ENCODE data around the gene CUL2.
"Not testable (repeated sequence)": the region's sequence is repeated elsewhere in the genome, so short reads cannot be mapped to it uniquely, and the experiment has no call there.

Gene CUL2

GRCh38 chr10:34979938-34980337 is 110.2 kb downstream of the CUL2 start:
- Histone ChIP-seq H3K4me1 (ENCODE audit: insufficient read depth, low read length) (no peaks in the 10 kb centered on the region), H3K9me3 (ENCODE audit: insufficient read depth, low read depth, low read length) (peaks cover 10% of the 10 kb centered on the region), H3K36me3 (ENCODE audit: insufficient read depth, low read length) (no peaks in the 10 kb centered on the region), H3K27ac (ENCODE audit: low read depth, low read length) (no peak overlapping the region), H3K9ac (ENCODE audit: low read depth, low read length) (no peak overlapping the region), H3K4me3 (ENCODE audit: low read length) (no peak overlapping the region), H3K27me3 (ENCODE audit: insufficient read depth, low read length) (no peaks in the 10 kb centered on the region)
- WGBS, result 81% methylated on average over 2 of the region's 2 CpGs

DNA sequence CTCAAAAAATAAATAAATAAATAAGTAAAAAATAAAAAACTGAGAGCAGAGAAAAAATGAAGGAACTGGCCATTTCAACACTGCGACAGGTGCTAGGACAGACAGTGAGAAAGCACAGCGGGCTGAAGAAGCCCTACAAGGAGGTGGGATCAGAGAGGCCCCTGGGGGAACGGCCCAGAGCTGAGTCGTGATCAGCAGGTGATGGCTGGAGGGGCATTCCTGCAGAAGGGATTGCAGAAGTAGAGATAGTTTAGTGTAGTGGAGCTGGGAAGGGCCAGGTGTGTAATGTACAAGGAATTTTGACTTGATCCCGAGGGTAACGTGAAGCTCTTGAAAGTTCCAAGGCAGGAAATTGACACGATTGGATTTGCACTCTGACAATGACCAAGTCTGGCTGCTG is 112.1 kb downstream of the CUL2 start:
- Histone ChIP-seq H3K27me3 (ENCODE audit: insufficient read depth, low read length) (no peaks in the 10 kb centered on the region), H3K9ac (ENCODE audit: low read depth, low read length) (no peak overlapping the region), H3K36me3 (ENCODE audit: insufficient read depth, low read length) (no peaks in the 10 kb centered on the region), H3K27ac (ENCODE audit: low read depth, low read length) (no peak overlapping the region), H3K4me3 (ENCODE audit: low read length) (no peak overlapping the region), H3K9me3 (ENCODE audit: insufficient read depth, low read depth, low read length) (peaks cover 7% of the 10 kb centered on the region; the same call in 1 of the 2 replicates), H3K4me1 (ENCODE audit: insufficient read depth, low read length) (no peaks in the 10 kb centered on the region)
- 77% methylated on average over 7 of the region's 7 CpGs for WGBS

GRCh38 chr10:34976380-34976910 is 113.7 kb downstream of the CUL2 start:
- not testable (repeated sequence) for H3K27ac ChIP-seq (ENCODE audit: low read depth, low read length); H3K4me3 ChIP-seq (ENCODE audit: low read length); H3K9me3 ChIP-seq (ENCODE audit: insufficient read depth, low read depth, low read length); H3K4me1 ChIP-seq (ENCODE audit: insufficient read depth, low read length); H3K27me3 ChIP-seq (ENCODE audit: insufficient read depth, low read length); H3K9ac ChIP-seq (ENCODE audit: low read depth, low read length); H3K36me3 ChIP-seq (ENCODE audit: insufficient read depth, low read length)
- 93% methylated on average over 29 of the region's 29 CpGs for WGBS

DNA sequence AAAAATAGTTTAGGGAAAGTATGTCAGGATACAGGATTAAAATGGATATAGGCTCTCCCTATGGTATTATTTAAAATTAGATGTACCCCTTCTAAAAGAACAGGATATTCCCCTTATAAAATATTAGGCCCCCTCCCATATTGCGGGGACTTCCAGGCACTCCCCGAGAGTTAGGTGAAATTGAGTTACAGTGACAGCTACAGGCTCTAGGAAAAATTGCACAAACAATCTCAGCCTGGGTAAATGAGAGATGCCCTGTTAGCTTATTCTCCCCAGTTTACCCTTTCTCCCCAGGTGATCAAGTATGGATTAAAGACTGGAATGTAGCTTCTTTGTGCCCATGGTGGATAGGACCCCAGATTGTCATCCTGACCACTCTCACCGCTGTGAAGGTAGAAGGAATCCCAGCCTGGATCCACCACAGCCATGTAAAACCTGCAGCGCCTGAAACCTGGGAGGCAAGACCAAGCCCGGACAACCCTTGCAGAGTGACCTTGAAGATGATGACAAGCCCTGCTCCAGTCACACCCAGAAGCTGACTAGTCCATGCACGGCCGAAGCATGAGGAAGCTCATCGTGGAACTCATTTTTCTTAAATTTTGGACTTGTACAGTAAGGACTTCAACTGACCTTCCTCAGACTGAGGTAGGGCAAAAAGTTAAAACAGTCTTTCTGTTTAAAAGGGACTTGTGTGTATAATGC is 115.6 kb downstream of the CUL2 start:
- H3K9me3 ChIP-seq (ENCODE audit: insufficient read depth, low read depth, low read length); H3K27ac ChIP-seq (ENCODE audit: low read depth, low read length); H3K4me1 ChIP-seq (ENCODE audit: insufficient read depth, low read length); H3K9ac ChIP-seq (ENCODE audit: low read depth, low read length); H3K36me3 ChIP-seq (ENCODE audit: insufficient read depth, low read length); H3K27me3 ChIP-seq (ENCODE audit: insufficient read depth, low read length); H3K4me3 ChIP-seq (ENCODE audit: low read length): not testable (repeated sequence)
- 95% methylated on average over 8 of the region's 8 CpGs for WGBS

DNA sequence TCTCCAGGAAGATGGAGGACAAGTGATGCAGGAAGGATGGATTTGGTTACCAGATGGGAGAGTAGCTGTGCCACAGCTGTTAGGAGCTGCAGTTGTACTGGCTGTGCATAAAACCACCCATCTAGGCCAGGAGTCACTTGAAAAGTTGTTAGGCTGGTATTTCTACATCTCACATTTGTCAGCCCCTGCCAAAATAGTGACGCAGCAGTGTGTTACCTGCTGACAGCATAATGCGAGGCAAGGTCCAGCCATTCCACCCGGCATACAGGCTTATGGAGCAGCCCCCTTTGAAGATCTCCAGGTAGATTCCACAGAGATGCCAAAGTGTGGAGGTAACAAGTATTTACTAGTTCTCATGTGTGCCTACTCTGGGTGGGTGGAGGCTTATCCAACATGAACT is 116.4 kb downstream of the CUL2 start:
- 91% methylated on average over 3 of the region's 3 CpGs for WGBS
- H3K9me3 ChIP-seq (ENCODE audit: insufficient read depth, low read depth, low read length); H3K4me3 ChIP-seq (ENCODE audit: low read length); H3K36me3 ChIP-seq (ENCODE audit: insufficient read depth, low read length); H3K9ac ChIP-seq (ENCODE audit: low read depth, low read length); H3K27me3 ChIP-seq (ENCODE audit: insufficient read depth, low read length); H3K27ac ChIP-seq (ENCODE audit: low read depth, low read length); H3K4me1 ChIP-seq (ENCODE audit: insufficient read depth, low read length): not testable (repeated sequence)

GRCh38 chr10:34973121-34973520 is 117.0 kb downstream of the CUL2 start:
- not testable (repeated sequence) for H3K27me3 ChIP-seq (ENCODE audit: insufficient read depth, low read length); H3K4me1 ChIP-seq (ENCODE audit: insufficient read depth, low read length); H3K27ac ChIP-seq (ENCODE audit: low read depth, low read length); H3K9ac ChIP-seq (ENCODE audit: low read depth, low read length); H3K9me3 ChIP-seq (ENCODE audit: insufficient read depth, low read depth, low read length); H3K36me3 ChIP-seq (ENCODE audit: insufficient read depth, low read length); H3K4me3 ChIP-seq (ENCODE audit: low read length)
- 80% methylated on average over 9 of the region's 9 CpGs for WGBS

- H3K9ac ChIP-seq (ENCODE audit: low read depth, low read length); H3K4me3 ChIP-seq (ENCODE audit: low read length); H3K4me1 ChIP-seq (ENCODE audit: insufficient read depth, low read length); H3K27ac ChIP-seq (ENCODE audit: low read depth, low read length); H3K27me3 ChIP-seq (ENCODE audit: insufficient read depth, low read length); H3K36me3 ChIP-seq (ENCODE audit: insufficient read depth, low read length); H3K9me3 ChIP-seq (ENCODE audit: insufficient read depth, low read depth, low read length): not testable (repeated sequence)
- 59% methylated on average over 2 of the region's 2 CpGs for WGBS
These were observed 117.5 kb downstream of the CUL2 start for GRCh38 chr10:34972591-34972990.

DNA sequence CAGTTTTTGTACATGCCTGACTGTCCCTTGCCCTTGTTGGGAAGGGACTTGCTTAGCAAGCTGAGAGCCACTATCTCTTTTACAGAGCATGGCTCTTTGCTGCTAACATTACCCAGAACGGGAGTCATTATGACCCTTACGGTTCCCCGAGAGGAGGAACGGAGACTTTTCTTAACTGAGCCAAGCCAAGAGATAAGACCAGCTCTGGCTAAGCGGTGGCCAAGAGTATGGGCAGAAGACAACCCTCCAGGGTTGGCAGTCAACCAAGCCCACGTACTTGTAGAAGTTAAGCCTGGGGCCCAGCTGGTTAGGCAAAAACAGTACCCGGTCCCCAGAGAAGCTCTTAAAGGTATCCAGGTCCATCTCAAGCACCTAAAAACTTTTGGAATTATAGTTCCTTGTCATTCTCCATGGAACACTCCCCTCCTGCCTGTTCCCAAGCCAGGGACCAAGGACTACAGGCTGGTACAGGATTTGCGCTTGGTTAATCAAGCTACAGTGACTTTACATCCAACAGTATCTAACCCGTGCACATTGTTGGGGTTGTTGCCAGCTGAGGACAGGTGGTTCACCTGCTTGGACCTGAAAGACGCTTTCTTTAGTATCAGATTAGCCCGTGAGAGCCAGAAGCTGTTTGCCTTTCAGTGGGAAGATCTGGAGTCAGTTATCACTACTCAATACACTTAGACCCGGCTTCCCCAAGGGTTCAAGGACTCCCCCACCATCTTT is 118.4 kb downstream of the CUL2 start:
- not testable (repeated sequence) for H3K9me3 ChIP-seq (ENCODE audit: insufficient read depth, low read depth, low read length); H3K9ac ChIP-seq (ENCODE audit: low read depth, low read length); H3K36me3 ChIP-seq (ENCODE audit: insufficient read depth, low read length); H3K4me1 ChIP-seq (ENCODE audit: insufficient read depth, low read length); H3K27me3 ChIP-seq (ENCODE audit: insufficient read depth, low read length); H3K4me3 ChIP-seq (ENCODE audit: low read length); H3K27ac ChIP-seq (ENCODE audit: low read depth, low read length)
- 92% methylated on average over 12 of the region's 12 CpGs for WGBS

DNA sequence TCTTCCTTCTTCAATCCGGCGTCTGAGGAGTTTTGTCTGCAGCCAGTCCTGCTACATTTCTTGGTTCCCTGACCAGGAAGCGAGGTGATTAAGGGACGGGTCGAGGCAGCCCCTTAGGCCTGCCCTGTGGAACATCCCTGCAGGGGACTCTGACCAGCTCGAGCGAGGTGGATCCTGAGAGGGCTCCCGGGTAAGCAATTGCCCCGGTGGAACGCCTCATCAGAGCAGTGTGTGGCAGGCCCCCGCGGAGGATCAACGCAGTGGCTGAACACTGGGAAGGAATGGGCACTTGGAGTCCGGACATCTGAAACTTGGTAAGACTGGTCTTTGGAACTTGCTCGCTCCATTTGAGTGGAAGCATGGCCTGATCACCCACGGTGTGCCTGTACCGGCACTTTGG is 121.0 kb downstream of the CUL2 start:
- Histone ChIP-seq H3K9ac (ENCODE audit: low read depth, low read length) (no peak overlapping the region), H3K4me3 (ENCODE audit: low read length) (no peak overlapping the region), H3K4me1 (ENCODE audit: insufficient read depth, low read length) (no peaks in the 10 kb centered on the region), H3K36me3 (ENCODE audit: insufficient read depth, low read length) (no peaks in the 10 kb centered on the region), H3K27ac (ENCODE audit: low read depth, low read length) (no peak overlapping the region), H3K27me3 (ENCODE audit: insufficient read depth, low read length) (no peaks in the 10 kb centered on the region), H3K9me3 (ENCODE audit: insufficient read depth, low read depth, low read length) (no peaks in the 10 kb centered on the region)
- 89% methylated on average over 17 of the region's 17 CpGs for WGBS

DNA sequence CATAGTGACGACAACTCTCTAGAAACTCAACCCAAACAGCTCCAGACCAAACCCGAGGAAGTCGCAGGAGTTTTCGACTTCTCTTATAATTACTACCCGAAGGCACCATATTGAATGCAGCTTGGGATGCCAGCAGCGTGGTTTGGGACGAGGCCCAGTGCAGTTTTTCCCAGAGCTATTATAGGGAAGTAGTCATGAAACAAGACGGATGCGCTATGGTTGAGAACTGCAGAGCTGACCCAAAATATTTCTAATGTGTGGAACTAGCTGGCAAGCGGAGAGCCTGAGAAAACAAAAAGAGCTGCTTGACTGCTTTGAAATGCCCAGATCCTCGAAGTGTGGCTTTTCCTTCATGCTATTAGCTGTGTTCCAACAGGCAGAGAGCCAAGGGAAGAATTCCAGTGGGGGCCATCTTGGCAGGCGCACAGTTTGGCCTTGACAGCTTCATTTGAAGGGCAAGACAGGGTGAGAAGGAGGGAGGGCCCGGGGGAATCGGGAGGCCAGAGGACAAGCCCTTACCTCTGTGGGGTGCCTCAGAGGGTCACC is 122.7 kb downstream of the CUL2 start:
- 93% methylated on average over 14 of the region's 14 CpGs for WGBS

GRCh38 chr10:34966451-34966850 is 123.7 kb downstream of the CUL2 start:
- Histone ChIP-seq H3K4me1 (ENCODE audit: insufficient read depth, low read length) (no peaks in the 10 kb centered on the region), H3K4me3 (ENCODE audit: low read length) (no peak overlapping the region), H3K9ac (ENCODE audit: low read depth, low read length) (no peak overlapping the region), H3K27ac (ENCODE audit: low read depth, low read length) (no peak overlapping the region), H3K27me3 (ENCODE audit: insufficient read depth, low read length) (no peaks in the 10 kb centered on the region), H3K36me3 (ENCODE audit: insufficient read depth, low read length) (no peaks in the 10 kb centered on the region), H3K9me3 (ENCODE audit: insufficient read depth, low read depth, low read length) (no peaks in the 10 kb centered on the region)
- WGBS, result 94% methylated on average over 5 of the region's 5 CpGs

More for the DNA sequence above, 122.7 kb downstream of the CUL2 start:
- Histone ChIP-seq H3K4me1 (ENCODE audit: insufficient read depth, low read length) (no peaks in the 10 kb centered on the region), H3K9ac (ENCODE audit: low read depth, low read length) (no peak overlapping the region), H3K9me3 (ENCODE audit: insufficient read depth, low read depth, low read length) (no peaks in the 10 kb centered on the region), H3K36me3 (ENCODE audit: insufficient read depth, low read length) (no peaks in the 10 kb centered on the region), H3K4me3 (ENCODE audit: low read length) (no peak overlapping the region), H3K27ac (ENCODE audit: low read depth, low read length) (no peak overlapping the region), H3K27me3 (ENCODE audit: insufficient read depth, low read length) (no peaks in the 10 kb centered on the region)
